SW480 (cell line): ENCODE measurements around the gene RREB1.

ENCODE experiments used
- DNase-seq: peaks from one replicate; pipeline ENCODE4 v3.0.0-alpha.2; 2016; ENCODE audit warnings: low spot score

The RREB1 gene

GRCh38 chr6:7195339-7196018 is 87.7 kb downstream of the RREB1 start:
- DNase-seq: no peak

GRCh38 chr6:7196019-7196402 is 88.2 kb downstream of the RREB1 start:
- DNase-seq: no peak

DNA sequence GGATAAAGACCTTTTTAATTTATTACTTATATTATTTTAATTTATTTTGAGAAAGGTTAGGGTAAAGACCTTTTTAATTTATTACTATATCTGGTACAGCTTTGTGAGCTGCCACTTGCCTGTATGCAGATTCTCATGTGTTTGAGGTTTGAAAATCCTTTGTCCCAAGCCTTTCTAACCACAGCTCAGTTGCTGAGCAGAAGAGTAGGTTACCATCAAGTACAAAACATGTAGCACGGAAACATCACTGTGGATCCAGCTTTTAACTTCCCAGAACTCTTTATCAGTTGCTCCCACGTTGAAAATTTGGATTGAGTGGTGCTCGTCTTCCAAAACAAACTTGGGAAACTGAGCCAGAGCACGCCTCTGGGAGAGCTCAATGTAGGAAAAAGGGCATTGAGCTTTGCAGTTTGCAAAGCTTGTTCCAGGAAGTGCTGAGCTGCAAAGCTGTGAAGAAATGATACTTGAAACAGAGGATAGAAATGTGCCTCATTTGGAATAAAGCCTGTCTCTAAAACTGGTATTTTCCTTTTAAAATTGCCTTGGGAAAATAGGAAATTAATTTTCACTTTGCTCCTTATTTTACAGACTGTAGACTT is 89.0 kb downstream of the RREB1 start:
- DNase-seq: no peak

GRCh38 chr6:7197747-7198146 is 90.0 kb downstream of the RREB1 start:
- DNase-seq: no peak

DNA sequence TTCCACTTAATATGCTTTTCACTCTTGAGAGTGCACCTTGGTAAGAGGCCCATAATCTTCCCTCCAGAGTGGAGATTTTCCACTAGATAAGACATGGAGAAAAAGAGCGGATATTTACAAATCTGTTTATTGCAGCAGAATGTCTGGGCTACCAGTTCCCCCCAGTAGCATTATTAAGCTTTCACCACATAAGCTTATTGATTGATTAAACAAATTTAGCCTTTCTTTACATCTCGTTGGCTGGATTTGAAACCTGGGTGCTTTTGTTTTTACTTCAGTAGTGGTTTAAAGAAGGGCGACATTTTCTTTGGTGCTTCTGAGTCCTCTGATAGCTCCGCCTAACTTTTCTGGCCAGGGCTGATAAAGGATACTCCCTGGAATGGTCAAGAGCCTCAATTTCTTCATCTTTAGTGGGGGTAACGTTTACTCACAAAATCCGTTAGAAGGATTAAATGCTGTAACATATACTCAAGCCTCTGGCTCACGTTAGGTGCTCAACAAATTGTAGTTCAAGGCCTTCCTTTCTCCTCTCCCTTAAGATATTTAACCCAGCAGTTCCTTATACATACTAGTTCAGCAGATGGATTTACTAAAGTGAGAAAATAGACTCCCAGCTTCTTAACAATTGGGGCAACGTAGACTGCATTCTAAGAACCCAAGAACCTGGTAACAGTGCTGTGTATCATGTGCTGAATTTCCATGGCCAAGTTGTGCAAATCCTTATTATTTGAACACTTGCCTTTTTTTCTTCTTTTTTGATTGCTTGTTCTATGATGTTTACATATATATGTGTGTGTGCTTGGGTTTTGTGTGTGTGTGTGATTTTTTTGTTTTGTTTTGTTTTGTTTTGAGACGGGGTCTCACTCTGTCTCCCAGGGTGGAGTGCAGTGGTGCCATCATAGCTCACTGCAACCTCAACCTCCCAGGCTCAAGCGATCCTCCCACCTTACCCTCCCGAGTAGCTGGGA is 91.4 kb downstream of the RREB1 start:
- DNase-seq: no peak

DNA sequence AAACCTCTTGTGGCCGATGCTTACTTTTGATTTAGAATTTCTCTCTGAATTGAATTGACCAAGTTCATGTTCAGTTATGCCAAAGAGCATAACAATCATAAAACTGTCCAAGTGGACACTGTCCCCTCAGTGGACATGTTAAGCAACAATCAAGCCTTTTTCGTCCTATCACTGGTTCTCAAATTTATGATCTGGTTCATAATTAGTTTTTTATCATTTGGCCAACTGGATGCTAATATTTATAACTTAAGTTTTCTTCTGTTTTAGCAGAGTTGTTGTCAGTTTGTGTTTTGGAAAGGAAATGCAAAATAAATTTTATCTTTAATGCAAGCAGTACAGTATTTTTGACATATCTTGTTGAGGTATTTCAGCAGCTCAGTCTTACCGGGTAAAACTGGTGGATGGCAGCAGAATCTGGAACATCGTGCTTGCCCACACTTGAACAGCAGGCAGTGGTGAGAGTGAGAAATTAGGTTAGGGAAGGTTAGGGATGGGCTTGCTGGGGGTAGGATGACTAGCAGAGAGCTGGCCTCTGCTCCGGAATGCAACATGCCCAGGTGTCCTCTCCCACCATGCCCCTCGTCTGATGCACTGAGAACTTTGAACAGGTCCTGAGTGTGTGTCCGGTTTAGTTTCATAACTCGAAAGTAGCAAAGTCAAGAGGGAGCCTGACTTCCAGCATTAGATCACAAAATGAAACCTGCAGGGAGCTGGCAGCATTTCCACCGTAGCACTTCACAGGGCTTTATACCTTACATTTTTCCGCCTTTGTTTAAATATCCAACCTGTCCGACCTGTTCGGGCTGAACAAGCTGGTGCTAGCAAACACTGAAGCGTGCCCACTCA is 93.1 kb downstream of the RREB1 start:
- no peak for DNase-seq

DNA sequence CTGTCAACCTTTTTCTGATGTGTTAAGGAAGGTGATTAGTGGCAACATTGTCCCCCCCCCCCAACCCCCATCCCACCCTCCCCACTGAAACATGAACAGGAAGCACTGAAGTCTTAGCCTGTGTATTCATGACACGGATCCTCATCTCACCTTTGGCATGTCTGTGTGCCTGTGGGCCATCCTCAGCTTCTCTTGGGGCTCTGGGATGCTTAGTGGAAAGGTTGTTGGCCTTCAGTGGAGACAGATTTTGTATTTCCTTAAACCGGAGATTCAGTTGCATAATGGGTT is 93.6 kb downstream of the RREB1 start:
- DNase-seq: no peak

- no peak for DNase-seq
Observed at GRCh38 chr6:7201732-7202541, 94.2 kb downstream of the RREB1 start.

DNA sequence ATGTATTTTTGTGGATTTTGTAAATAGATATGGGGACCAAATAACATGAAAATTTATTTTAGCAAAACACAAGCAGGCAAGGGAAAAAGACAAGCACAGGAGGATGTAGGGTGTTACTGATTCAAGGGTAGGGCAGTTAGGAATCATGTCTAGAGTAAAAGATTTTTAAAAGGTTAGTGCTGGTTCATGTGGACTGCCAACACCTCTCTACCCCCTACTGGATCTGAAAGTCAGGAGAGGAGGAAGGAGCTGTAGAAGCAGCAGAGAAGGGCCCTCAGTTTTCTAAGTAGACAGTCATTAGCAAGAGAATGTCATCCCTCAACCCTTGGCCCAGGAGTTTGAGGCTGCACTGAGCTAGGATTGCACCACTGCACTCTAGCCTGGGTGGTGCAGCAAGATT is 95.2 kb downstream of the RREB1 start:
- no peak for DNase-seq

- no peak for DNase-seq
Observed at GRCh38 chr6:7203939-7204338, 96.2 kb downstream of the RREB1 start.

- no peak for DNase-seq
Observed at GRCh38 chr6:7204726-7205125, 97.0 kb downstream of the RREB1 start.

DNA sequence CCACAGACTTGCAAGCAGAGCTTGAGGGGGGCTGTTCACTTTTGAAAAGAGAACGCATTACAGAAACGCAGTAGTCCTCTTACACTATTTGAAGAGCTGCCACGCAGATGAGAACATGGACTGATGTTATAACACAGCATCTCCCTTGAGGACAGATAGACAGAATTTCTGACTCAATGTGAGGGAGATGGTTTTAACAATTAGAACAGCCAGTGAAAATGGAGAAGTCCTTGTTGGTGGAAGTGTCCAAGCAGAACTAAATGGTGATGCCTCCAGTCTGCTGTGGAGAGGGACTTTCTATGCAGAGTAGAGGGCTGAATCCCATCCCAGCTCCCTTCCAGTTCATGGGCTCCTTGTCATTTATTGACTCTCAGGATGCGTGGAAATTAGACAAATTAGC is 100.0 kb downstream of the RREB1 start:
- no peak for DNase-seq

GRCh38 chr6:7213416-7213815 is 105.7 kb downstream of the RREB1 start:
- DNase-seq: no peak

- DNase-seq: no peak
Observed at GRCh38 chr6:7214468-7214867, 106.7 kb downstream of the RREB1 start.

DNA sequence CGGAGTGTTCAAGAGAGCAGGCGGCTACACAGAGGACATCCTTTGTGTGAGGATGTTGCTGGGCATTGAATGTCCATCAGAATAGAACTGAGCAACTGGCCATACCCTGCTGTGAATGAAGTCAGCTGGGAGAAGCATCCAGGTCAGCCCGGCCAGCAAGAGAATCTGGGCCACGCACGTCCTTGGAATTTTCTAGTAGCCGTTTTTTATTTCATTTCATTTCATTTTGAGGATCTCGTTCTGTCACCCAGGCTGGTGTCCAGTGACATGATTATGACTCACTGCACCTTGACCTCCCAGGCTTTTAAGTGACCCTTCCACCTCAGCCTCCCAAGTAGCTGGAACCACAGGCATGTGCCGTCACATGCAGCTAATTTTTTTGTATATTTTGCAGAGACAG is 107.4 kb downstream of the RREB1 start:
- no peak for DNase-seq

DNA sequence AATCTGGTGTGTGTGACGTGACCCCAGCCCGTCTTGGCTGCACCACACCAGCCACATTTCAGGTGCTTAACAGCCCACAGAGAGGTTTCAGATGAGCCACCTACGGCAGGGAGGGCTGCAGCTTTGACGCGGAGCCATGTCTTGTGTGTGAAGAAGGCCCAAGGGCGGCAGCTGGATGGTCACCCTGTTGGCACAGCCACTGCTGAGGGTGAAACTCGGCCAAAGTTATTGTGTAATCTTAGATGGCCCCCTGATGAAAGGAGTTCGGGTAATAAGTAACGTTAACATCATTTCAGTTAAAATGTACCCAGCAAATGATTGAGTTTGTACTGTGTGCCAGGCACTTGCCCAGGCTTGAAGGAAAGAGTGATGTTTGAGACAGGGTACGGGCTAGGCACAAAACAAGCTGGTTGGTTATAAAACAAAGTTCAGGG is 108.1 kb downstream of the RREB1 start:
- no peak for DNase-seq

DNA sequence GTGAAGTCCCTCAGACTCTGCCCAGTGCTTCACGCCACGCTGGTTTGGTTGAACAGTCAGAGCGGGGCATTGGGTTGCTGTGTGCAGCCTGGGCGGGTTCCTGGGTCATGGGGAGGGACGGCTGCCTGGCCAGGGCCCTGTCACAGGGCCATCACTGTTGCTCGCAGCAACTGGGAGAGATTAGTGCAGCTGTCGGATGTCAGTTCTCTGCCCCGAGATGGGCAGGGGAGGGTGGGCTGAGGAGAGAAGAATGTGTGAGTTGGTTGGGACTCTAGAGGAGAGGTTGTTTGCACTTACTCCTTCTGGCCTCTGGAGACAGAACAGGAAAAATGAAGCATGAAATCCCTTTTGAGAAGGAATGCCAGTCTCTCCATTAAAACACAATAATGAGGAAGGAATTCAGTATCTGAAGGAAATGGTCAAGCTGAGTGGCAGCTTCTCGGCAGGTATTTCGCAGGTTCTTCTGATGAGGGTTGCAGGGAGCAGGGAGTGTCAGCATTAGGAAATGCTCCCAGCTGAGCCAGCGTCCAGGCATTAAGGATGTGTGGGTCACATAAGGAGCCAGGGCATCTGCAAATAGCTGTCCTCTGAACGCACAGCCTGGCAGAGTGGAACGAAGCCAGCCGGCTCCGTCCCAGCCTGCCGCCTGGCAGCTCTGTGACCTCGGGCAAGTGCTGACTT is 109.3 kb downstream of the RREB1 start:
- DNase-seq: no peak

- DNase-seq: no peak
Observed at GRCh38 chr6:7218406-7218988, 110.7 kb downstream of the RREB1 start.

DNA sequence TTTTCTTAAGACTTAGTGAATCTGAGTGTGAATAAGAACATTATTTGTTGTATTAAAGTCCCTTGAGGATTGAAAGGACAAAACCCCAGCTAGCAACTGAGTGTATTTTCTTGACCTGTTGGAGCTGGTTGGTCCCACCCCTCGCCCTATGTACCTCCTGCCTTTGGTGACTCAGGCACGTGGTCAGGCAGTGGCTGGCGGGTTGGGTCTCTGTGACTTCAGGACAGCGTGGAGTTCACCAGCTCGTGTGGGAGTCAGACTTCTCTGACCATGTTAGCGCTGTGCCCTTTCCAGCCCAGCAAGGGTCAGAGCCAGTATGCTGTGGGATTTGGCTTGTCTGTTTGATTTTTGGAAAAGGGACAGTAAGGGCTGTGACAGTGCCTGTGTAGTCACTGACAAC is 111.5 kb downstream of the RREB1 start:
- peak; percentile 30 for DNase-seq

- no peak for DNase-seq
Observed at GRCh38 chr6:7222197-7222596, 114.4 kb downstream of the RREB1 start.
